ENCODE results near the gene CD74.

CD74 gene

GRCh38 chr5:150399524-150400211 lies 13.0 kb downstream of the CD74 start:
- H3K4me3 ChIP-seq (ENCODE audit: low read length), result no peak overlapping the region
- no peak for TF ChIP-seq CTCF (conservative IDR thresholded peaks at IDR 0.05; ENCODE audit: low read length)
- DNase-seq (ENCODE audit: low read depth), result peak; percentile 51

- DNase-seq (ENCODE audit: low read depth), result no peak
- TF ChIP-seq CTCF (conservative IDR thresholded peaks at IDR 0.05; ENCODE audit: low read length), result no peak; the same call in 1 of the 2 replicates
- no peak overlapping the region for H3K4me3 ChIP-seq (ENCODE audit: low read length)
Observed at GRCh38 chr5:150398722-150399523, 13.8 kb downstream of the CD74 start.

- DNase-seq (ENCODE audit: low read depth), result no peak
- TF ChIP-seq CTCF (conservative IDR thresholded peaks at IDR 0.05; ENCODE audit: low read length), result peak; percentile 3; the same call in 1 of the 2 replicates
- H3K4me3 ChIP-seq (ENCODE audit: low read length), result no peak overlapping the region
Observed at GRCh38 chr5:150397782-150398721, 14.7 kb downstream of the CD74 start.

GRCh38 chr5:150397146-150397781 lies 15.4 kb downstream of the CD74 start:
- DNase-seq (ENCODE audit: low read depth), result peak; percentile 63
- TF ChIP-seq CTCF (conservative IDR thresholded peaks at IDR 0.05; ENCODE audit: low read length), result no peak
- H3K4me3 ChIP-seq (ENCODE audit: low read length), result no peak overlapping the region

- no peak for DNase-seq (ENCODE audit: low read depth)
- TF ChIP-seq CTCF (conservative IDR thresholded peaks at IDR 0.05; ENCODE audit: low read length), result no peak
- H3K4me3 ChIP-seq (ENCODE audit: low read length), result no peak overlapping the region
Observed at GRCh38 chr5:150396267-150396666, 16.4 kb downstream of the CD74 start.

- H3K4me3 ChIP-seq (ENCODE audit: low read length), result no peak overlapping the region
- TF ChIP-seq CTCF (conservative IDR thresholded peaks at IDR 0.05; ENCODE audit: low read length), result no peak
- no peak for DNase-seq (ENCODE audit: low read depth)
Observed at GRCh38 chr5:150395688-150395975, 17.1 kb downstream of the CD74 start.

Data from AG10803 (cell line).